ENCODE measurements around the gene SSNA1. TPM values are rescaled to one million over a fixed set of nuclear protein-coding genes. Genes with fewer than 3 reads are reported as not detected.

SSNA1 gene
- total RNA-seq, 2 donors from 2014 or later, result 67.1 to 72.0 TPM

DNA sequence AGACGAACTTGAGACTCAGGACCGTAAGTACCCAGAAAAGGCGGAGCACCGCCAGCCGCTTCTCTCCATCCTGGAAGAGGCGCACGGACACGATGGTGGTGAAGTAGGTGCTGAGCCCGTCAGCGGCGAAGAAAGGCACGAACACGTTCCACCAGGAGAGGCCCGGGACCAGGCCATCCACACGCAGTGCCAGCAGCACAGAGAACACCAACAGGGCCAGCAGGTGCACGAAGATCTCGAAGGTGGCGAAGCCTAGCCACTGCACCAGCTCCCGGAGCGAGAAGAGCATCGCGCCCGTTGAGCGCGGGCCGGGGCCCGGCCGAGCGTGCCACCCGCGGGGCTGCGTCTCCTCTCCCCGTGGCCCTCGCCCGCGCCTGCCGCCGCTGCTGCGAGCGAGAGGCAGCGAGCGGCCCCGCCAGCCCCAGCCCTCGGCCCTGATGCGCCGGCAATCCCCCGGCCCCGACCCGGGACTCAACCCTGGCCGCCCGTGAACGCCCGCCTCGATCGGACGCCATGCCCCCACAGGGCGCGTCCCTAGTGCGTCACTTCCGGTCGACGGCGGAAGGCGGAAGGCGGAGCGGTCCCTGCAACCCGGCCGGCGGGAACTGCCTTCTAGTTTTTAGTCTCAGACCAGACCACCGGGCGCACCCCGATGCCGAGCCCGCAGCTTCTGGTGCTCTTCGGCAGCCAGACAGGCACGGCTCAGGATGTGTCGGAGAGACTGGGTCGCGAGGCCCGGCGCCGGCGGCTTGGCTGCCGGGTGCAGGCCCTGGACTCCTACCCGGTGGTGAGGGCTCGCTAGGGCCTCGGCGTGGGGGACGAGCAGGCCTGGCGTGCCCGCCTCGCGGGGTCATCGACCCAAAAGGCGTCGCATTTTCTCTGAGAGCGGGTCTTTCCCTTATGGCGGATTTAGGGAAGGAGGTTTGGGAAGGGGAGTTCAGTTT is 16.9 kb downstream of the SSNA1 start, which contains the start of the genes NDOR1 and TMEM203:
TSS of gene NDOR1 (plus strand) at position 575 of the 944 bp plus-strand sequence. CDS start at position 653, 78 bp downstream.
TSS of gene TMEM203 (minus strand) at position 523 of the 944 bp plus-strand sequence. CDS start at position 289, 234 bp downstream.
- Histone ChIP-seq H3K9me3 (no peaks in the 10 kb centered on the region), H3K27me3 (no peaks in the 10 kb centered on the region), H3K4me3 (peak within 1 kb of the TSS; percentile 65 to 79), H3K27ac (peak within 1 kb of the TSS; percentile 59 to 69), H3K4me1 (peaks cover 0 to 54% of the 10 kb centered on the region in 2 donors), H3K36me3 (no peaks in the 10 kb centered on the region)
- DNase-seq (ENCODE audit: low spot score), result peak; percentile 90
- no peak for TF ChIP-seq CTCF (IDR thresholded peaks at IDR 0.05)

- no peaks in the 10 kb centered on the region for H3K36me3 ChIP-seq
- no peak for TF ChIP-seq CTCF (IDR thresholded peaks at IDR 0.05)
- no peak overlapping the region for H3K27ac ChIP-seq
- peak overlapping the region in 1 of 2 donors; percentile 79 for H3K4me3 ChIP-seq
- H3K27me3 ChIP-seq, result no peaks in the 10 kb centered on the region
- peaks cover 0 to 47% of the 10 kb centered on the region in 2 donors for H3K4me1 ChIP-seq
- no peak for DNase-seq (ENCODE audit: low spot score)
- H3K9me3 ChIP-seq, result no peaks in the 10 kb centered on the region
Measured at GRCh38 chr9:137206602-137207001, 18.1 kb downstream of the SSNA1 start.

GRCh38 chr9:137211532-137211931 is 23.1 kb downstream of the SSNA1 start:
- Histone ChIP-seq H3K36me3 (no peaks in the 10 kb centered on the region), H3K9me3 (no peaks in the 10 kb centered on the region), H3K27me3 (no peaks in the 10 kb centered on the region), H3K4me1 (peaks cover 0 to 6% of the 10 kb centered on the region in 2 donors), H3K27ac (no peak overlapping the region), H3K4me3 (no peak overlapping the region)
- DNase-seq (ENCODE audit: low spot score), result no peak
- TF ChIP-seq CTCF (IDR thresholded peaks at IDR 0.05), result no peak

- Histone ChIP-seq H3K4me1 (peaks cover 0 to 9% of the 10 kb centered on the region in 2 donors), H3K9me3 (no peaks in the 10 kb centered on the region), H3K36me3 (no peaks in the 10 kb centered on the region), H3K4me3 (no peak overlapping the region), H3K27ac (no peak overlapping the region), H3K27me3 (no peaks in the 10 kb centered on the region)
- TF ChIP-seq CTCF (IDR thresholded peaks at IDR 0.05), result no peak
- DNase-seq (ENCODE audit: low spot score), result no peak
Measured at GRCh38 chr9:137212520-137212919, 24.0 kb downstream of the SSNA1 start.

- no peaks in the 10 kb centered on the region for H3K9me3 ChIP-seq
- TF ChIP-seq CTCF (IDR thresholded peaks at IDR 0.05), result no peak
- no peaks in the 10 kb centered on the region for H3K27me3 ChIP-seq
- no peak for DNase-seq (ENCODE audit: low spot score)
- peaks cover 0 to 17% of the 10 kb centered on the region in 2 donors for H3K4me1 ChIP-seq
- H3K4me3 ChIP-seq, result no peak overlapping the region
- H3K36me3 ChIP-seq, result no peaks in the 10 kb centered on the region
- no peak overlapping the region for H3K27ac ChIP-seq
Measured at GRCh38 chr9:137213160-137214060, 24.9 kb downstream of the SSNA1 start.
